ENCODE data around the gene TCEANC. TPM values are rescaled to one million over a fixed set of nuclear protein-coding genes. Genes with fewer than 3 reads are reported as not detected.

The TCEANC gene
- total RNA-seq, 1 experiment from 2014 or later: 3.1 TPM

DNA sequence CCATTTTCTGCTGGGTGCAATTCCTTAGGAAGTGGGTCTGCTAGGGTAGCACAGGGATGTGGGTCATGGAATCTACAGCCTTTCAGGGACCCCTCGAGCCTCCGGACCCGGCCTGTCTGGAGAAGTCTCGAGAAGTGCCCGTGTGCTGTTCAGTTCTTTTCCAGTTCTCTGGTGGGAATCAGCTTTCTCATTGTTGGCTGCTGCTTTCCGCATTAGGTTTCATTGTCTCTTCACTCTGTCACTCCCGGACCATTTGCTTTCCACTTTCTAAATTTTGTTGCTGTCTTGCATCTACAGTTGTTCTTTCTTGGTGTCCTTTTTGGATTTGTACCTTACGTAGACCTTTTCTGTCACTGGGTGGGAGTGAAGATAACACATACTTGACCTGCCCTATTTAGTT, 42.0 kb downstream of the TCEANC start:
- Mint-ChIP-seq H3K9me3 (peaks cover 15 to 32% of the 10 kb centered on the region in 2 experiments), H3K27me3 (ENCODE audit: low read depth) (no peaks in the 10 kb centered on the region; the same call in none of the 2 replicates), H3K4me3 (no peak overlapping the region), H3K36me3 (ENCODE audit: insufficient read depth in 1 of 3, low read depth in 3 of 3) (peaks cover 0 to 4% (median 3%) of the 10 kb centered on the region in 3 experiments; a peak in 3 of 7 replicates), H3K4me1 (peaks cover 26 to 29% of the 10 kb centered on the region in 2 experiments), H3K27ac (peak overlapping the region in 2 of 3 experiments; percentile 15 to 77; a peak in 2 of 7 replicates)
- Histone ChIP-seq H4K8ac (replicated peaks; ENCODE audit: insufficient read length, low read depth, low read length) (no peak overlapping the region), H3K18ac (ENCODE audit: insufficient read length, low read depth, low read length) (no peak overlapping the region), H2BK120ac (ENCODE audit: low read depth, low read length, poor library complexity, severe bottlenecking) (peak overlapping the region; percentile 31), H3T11ph (ENCODE audit: low read length) (no peak overlapping the region), H3K4me2 (ENCODE audit: insufficient read depth, insufficient read length, low read length) (no peak overlapping the region), H2BK20ac (ENCODE audit: low read depth, low read length, poor library complexity, severe bottlenecking) (no peak overlapping the region), H3K79me2 (ENCODE audit: insufficient read depth, low read length) (peaks cover 42% of the 10 kb centered on the region; the same call in 1 of the 2 replicates), H3K56ac (ENCODE audit: insufficient read length, low read depth, low read length) (no peak overlapping the region), H3K4me1 (ENCODE audit: insufficient read depth, low read length) (peaks cover 12% of the 10 kb centered on the region; the same call in 1 of the 2 replicates), H4K20me1 (ENCODE audit: control insufficient read depth, insufficient read depth, insufficient read length) (no peaks in the 10 kb centered on the region), H3K27ac (ENCODE audit: insufficient read length, low read depth, low read length) (no peak overlapping the region), H2BK12ac (ENCODE audit: insufficient read length, low read depth, low read length) (no peak overlapping the region), H3K79me1 (ENCODE audit: insufficient read depth, low read depth, low read length, poor library complexity, severe bottlenecking) (no peaks in the 10 kb centered on the region), H3K9ac (ENCODE audit: extremely low read depth, insufficient read length, low read length) (no peak overlapping the region), H3K23ac (ENCODE audit: insufficient read length, low read depth, low read length) (no peak overlapping the region), H3K14ac (ENCODE audit: insufficient read depth, low read length) (no peak overlapping the region), H2AFZ (ENCODE audit: low read length) (no peak overlapping the region), H2AK5ac (ENCODE audit: insufficient read length, low read length) (no peak overlapping the region), H2BK5ac (ENCODE audit: insufficient read length, low read length) (no peak overlapping the region), H3K23me2 (ENCODE audit: insufficient read length, low read depth, low read length, poor library complexity, severe bottlenecking) (peaks cover under 1% of the 10 kb centered on the region), H3K4ac (ENCODE audit: low read depth, low read length) (no peak overlapping the region), H3K9me3 (ENCODE audit: control insufficient read depth, low read depth, low read length) (no peaks in the 10 kb centered on the region), H4K5ac (ENCODE audit: insufficient read length, low read depth, low read length) (no peak overlapping the region), H4K91ac (ENCODE audit: insufficient read length, low read depth, low read length) (no peak overlapping the region), H3K27me3 (ENCODE audit: insufficient read depth, low read length) (no peaks in the 10 kb centered on the region), H2BK15ac (ENCODE audit: low read depth, low read length) (no peak overlapping the region)
- no peak for DNase-seq
- TF ChIP-seq, protein P1, sequence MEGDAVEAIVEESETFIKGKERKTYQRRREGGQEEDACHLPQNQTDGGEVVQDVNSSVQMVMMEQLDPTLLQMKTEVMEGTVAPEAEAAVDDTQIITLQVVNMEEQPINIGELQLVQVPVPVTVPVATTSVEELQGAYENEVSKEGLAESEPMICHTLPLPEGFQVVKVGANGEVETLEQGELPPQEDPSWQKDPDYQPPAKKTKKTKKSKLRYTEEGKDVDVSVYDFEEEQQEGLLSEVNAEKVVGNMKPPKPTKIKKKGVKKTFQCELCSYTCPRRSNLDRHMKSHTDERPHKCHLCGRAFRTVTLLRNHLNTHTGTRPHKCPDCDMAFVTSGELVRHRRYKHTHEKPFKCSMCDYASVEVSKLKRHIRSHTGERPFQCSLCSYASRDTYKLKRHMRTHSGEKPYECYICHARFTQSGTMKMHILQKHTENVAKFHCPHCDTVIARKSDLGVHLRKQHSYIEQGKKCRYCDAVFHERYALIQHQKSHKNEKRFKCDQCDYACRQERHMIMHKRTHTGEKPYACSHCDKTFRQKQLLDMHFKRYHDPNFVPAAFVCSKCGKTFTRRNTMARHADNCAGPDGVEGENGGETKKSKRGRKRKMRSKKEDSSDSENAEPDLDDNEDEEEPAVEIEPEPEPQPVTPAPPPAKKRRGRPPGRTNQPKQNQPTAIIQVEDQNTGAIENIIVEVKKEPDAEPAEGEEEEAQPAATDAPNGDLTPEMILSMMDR (conservative IDR thresholded peaks at IDR 0.05): no peak
- no CpG with 5 or more reads among the region's 8 CpGs for WGBS (ENCODE audit: extremely low coverage, insufficient read length, low lambda C conversion rate)

All from H9 (cell line).